ES-I3 (cell line): ENCODE measurements around the gene RYR1.
A peak's percentile ranks its signal among the peaks of the same experiment; 100 is the strongest.
"Not testable (repeated sequence)": the region's sequence is repeated elsewhere in the genome, so short reads cannot be mapped to it uniquely, and the experiment has no call there.

ENCODE experiments used
- H3K36me3 ChIP-seq: 2 replicates; pipeline ENCODE4 v1.6.1; 2013; ENCODE audit warnings: mild to moderate bottlenecking, low read length, control low read depth, moderate library complexity; ENCODE audit not compliant: insufficient read depth
- H3K4me1 ChIP-seq: 2 replicates; pipeline ENCODE4 v1.6.1; 2013; ENCODE audit warnings: mild to moderate bottlenecking, control low read depth, low read length; ENCODE audit not compliant: insufficient read depth
- H3K9ac ChIP-seq: 2 replicates; pipeline ENCODE4 v1.6.1; 2013; ENCODE audit warnings: low read depth, mild to moderate bottlenecking, low read length, moderate library complexity
- H3K9me3 ChIP-seq: 2 replicates; pipeline ENCODE4 v1.6.1; 2013; ENCODE audit warnings: mild to moderate bottlenecking, low read length, moderate library complexity; ENCODE audit not compliant: control insufficient read depth, insufficient read depth

RYR1 gene

GRCh38 chr19:38506723-38507550 is 73.4 kb downstream of the RYR1 start:
- Histone ChIP-seq H3K36me3 (peaks cover 3% of the 10 kb centered on the region; the same call in 1 of the 2 replicates), H3K9ac (peak overlapping the region; percentile 52; the same call in 1 of the 2 replicates)

DNA sequence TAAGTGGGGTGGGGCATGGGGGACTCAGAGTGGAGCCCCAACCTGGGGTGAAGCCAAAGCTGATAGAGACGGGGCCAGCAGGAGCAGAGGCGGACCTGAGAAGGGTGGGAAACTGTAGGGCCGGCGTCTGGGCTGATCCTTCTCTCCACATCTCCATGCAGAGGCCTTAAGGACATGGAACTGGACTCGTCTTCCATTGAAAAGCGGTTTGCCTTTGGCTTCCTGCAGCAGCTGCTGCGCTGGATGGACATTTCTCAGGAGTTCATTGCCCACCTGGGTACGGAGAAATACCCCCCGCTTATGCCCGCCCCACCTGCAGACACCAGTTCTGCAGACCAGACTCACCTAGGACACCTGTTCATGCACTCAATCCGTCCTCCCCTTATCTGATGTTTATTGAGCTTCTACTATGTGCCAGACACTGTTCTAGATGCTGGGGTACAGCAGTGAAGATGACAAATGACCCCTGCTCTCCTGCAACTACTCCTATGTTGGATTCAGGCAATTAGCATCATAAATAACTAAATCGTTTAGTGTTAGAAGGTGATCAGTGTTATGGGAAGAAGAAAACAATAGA is 74.1 kb downstream of the RYR1 start:
- peaks cover 3% of the 10 kb centered on the region; the same call in 1 of the 2 replicates for H3K36me3 ChIP-seq
- H3K4me1 ChIP-seq, result peaks cover 5% of the 10 kb centered on the region; the same call in 1 of the 2 replicates
- H3K9ac ChIP-seq, result peak overlapping the region; percentile 30; the same call in 1 of the 2 replicates

More at GRCh38 chr19:38506723-38507550, 73.4 kb downstream of the RYR1 start:
- H3K9me3 ChIP-seq, result no peaks in the 10 kb centered on the region
- H3K4me1 ChIP-seq, result peaks cover 5% of the 10 kb centered on the region; the same call in 1 of the 2 replicates

DNA sequence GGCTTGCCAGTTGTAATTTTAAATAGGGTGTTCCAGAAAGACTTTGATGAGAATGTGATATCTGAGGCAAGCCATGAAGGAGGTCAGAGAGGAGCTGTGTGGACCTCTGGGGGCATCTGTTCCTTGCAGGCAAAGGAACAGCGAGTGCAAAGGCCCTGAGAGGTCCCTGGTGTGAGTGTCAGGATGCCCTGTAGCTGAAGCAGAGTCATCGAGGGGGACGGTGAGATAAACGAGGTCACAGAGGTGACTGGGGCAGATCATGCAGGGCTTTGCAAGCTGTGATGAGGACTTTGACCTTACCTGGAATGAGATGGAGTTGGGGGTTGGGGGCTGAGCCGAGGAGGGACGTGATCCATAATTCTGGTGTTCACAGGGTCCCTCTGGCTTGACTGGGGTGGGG is 75.0 kb downstream of the RYR1 start:
- no peaks in the 10 kb centered on the region for H3K36me3 ChIP-seq
- H3K4me1 ChIP-seq, result peaks cover 5% of the 10 kb centered on the region; the same call in 1 of the 2 replicates
- no peak overlapping the region for H3K9ac ChIP-seq
- no peaks in the 10 kb centered on the region for H3K9me3 ChIP-seq

More for the DNA sequence above, 74.1 kb downstream of the RYR1 start:
- H3K9me3 ChIP-seq, result no peaks in the 10 kb centered on the region

DNA sequence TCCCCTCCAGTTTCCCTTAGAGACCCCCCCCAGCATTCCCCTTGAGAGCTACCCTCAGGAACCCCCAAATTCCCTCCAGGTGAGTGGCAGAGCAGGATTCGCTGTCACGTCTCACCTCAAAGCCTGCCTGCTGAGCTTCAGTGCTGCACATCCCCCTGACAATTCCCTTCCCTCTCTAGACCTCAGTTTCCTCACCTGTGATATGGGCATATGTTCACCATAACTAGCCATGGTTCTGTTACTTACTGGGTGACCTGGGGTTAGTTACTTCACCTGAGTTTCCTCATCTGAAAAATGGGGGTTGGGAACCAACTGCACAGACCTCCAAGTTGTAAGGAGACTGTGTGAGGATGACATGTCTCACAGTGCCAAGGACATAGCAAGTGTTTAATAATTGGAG is 75.5 kb downstream of the RYR1 start:
- H3K4me1 ChIP-seq, result peaks cover 5% of the 10 kb centered on the region; the same call in 1 of the 2 replicates
- no peaks in the 10 kb centered on the region for H3K9me3 ChIP-seq
- H3K9ac ChIP-seq, result no peak overlapping the region
- no peaks in the 10 kb centered on the region for H3K36me3 ChIP-seq

DNA sequence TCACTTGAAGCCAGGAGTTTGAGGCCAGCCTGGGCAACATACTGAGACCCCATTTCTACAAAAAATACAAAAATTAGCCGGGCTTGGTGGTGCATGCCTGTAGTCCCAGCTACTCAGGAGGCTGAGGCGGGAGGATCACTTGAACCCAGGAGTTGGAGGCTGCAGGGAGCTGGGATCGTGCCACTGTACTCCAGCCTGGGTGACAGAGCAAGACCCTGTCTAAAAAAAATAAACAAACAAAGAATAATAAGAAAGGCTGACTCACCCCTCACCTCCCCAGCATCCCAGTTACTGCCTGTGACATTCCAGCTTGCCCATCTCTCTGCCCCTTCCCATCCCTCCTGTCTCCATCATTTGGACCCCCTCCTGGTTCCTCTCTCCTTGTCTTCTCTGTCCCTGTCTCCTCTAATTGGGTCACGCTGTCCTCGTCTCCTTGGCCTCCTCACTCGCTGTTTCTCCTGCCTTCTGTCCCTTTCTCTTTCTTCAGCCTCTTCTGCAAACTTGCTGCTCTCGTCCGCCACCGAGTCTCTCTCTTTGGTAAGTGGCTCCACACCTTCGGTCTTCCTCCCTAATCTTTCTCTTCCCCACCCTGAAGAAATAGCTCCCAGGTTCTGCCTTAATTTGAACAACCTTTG is 77.7 kb downstream of the RYR1 start:
- H3K4me1 ChIP-seq, result peaks cover 5% of the 10 kb centered on the region; the same call in 1 of the 2 replicates
- no peaks in the 10 kb centered on the region for H3K36me3 ChIP-seq
- H3K9me3 ChIP-seq, result no peaks in the 10 kb centered on the region
- no peak overlapping the region for H3K9ac ChIP-seq

DNA sequence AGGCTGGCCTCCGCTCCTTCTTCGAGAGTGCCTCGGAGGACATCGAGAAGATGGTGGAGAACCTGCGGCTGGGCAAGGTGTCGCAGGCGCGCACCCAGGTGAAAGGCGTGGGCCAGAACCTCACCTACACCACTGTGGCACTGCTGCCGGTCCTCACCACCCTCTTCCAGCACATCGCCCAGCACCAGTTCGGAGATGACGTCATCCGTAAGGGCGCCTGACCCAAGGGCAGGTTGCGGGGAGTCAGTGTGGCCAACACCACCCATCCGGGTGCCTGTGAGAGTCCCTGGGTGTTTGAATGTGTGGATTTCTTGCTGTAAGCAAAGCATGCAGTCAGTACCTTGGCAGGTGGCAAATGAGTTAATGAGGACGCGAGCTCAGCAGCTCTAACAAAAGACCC is 78.8 kb downstream of the RYR1 start:
- no peaks in the 10 kb centered on the region for H3K9me3 ChIP-seq
- no peak overlapping the region for H3K9ac ChIP-seq
- H3K4me1 ChIP-seq, result no peaks in the 10 kb centered on the region
- H3K36me3 ChIP-seq, result no peaks in the 10 kb centered on the region

DNA sequence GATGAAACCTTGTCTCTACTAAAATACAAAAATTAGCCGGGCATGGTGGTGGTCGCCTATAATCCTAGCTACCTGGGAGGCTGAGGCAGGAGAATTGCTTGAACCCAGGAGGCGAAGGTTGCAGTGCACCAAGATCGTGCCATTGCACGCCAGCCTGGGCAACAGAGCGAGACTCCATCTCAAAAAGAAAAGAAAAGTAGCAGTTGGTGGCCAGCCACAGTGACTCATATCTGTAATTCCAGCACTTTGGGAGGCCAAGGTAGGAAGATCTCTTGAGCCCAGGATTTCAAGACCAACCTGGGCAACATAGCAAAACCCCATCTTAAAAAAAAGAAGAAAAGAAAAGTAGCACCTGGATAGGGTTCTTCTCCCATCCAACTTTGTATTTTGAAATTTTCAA is 79.7 kb downstream of the RYR1 start:
- H3K9me3 ChIP-seq, H3K9ac ChIP-seq, H3K4me1 ChIP-seq, H3K36me3 ChIP-seq: not testable (repeated sequence)

GRCh38 chr19:38513762-38514167 is 80.3 kb downstream of the RYR1 start:
- H3K9ac ChIP-seq, result no peak overlapping the region

DNA sequence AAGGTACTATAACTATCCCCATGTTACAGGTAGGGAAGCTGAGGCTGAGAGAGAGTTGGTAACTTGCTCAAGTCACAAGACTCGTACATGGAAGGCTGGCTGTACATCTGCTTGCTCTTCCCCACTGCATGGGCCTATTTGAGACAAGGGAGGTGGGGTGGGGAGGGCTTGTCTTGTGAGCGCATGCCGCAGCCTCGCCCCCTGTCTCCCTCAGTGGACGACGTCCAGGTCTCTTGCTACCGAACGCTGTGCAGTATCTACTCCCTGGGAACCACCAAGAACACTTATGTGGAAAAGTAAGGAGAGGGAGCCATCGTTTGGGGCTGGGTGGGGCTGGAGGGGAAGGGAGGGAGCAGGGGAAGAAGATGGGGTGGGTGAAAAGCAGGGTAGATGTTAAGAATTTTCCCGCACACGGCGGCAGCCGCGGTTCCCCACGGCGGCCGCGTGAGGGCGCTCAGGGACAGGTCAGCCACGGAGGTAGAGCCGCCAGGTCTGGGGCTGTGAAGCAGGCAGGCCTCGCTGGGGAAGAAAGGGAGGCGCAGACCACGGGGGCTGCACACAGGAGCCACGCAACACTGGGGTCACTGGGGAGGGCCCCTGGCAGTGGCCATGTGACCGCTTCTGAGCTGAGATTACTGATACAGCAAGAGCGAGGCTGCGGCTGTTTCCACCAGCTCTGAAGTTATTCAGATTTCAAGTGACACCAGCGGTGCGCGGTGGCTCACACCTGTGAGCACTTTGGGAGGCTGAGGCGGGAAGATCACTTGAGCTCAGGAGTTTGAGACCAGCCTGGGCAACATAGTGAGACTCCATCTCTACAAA is 81.5 kb downstream of the RYR1 start:
- Histone ChIP-seq H3K9me3 (no peaks in the 10 kb centered on the region), H3K9ac (no peak overlapping the region), H3K36me3 (no peaks in the 10 kb centered on the region), H3K4me1 (no peaks in the 10 kb centered on the region)

More at GRCh38 chr19:38513762-38514167, 80.3 kb downstream of the RYR1 start:
- Histone ChIP-seq H3K9me3 (no peaks in the 10 kb centered on the region), H3K36me3 (no peaks in the 10 kb centered on the region), H3K4me1 (no peaks in the 10 kb centered on the region)

- H3K9ac ChIP-seq, result no peak overlapping the region
- no peaks in the 10 kb centered on the region for H3K4me1 ChIP-seq
- H3K36me3 ChIP-seq, result no peaks in the 10 kb centered on the region
- H3K9me3 ChIP-seq, result no peaks in the 10 kb centered on the region
These were observed 82.4 kb downstream of the RYR1 start for GRCh38 chr19:38515896-38516295.

DNA sequence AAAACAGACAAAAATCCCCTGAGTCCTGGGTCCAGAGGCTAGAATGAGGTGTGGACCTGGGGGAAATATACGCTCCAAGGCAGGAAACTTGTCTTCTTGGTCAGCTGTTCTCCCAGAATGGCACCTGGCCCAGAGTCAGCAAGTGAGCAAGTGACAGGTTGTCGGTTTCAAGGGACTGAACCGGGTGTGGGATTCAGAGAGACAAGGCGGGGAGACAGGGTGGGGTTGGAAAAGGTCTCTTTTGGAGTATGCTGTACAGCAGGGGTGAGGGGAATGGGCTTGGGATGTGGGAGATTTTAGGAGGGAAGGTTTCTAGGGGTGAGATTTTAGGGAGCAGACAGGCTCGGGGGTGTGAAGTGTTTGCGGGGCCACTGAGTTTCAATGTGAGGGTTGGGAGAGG is 83.3 kb downstream of the RYR1 start:
- no peaks in the 10 kb centered on the region for H3K4me1 ChIP-seq
- H3K9ac ChIP-seq, result no peak overlapping the region
- no peaks in the 10 kb centered on the region for H3K36me3 ChIP-seq
- H3K9me3 ChIP-seq, result no peaks in the 10 kb centered on the region

DNA sequence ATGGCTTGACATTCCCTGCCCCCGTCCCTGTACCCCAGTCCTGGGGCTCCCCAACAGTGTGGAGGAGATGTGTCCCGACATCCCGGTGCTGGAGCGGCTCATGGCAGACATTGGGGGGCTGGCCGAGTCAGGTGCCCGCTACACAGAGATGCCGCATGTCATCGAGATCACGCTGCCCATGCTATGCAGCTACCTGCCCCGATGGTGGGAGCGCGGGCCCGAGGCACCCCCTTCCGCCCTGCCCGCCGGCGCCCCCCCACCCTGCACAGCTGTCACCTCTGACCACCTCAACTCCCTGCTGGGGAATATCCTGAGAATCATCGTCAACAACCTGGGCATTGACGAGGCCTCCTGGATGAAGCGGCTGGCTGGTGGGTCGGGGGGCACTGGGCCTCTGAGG is 83.8 kb downstream of the RYR1 start:
- Histone ChIP-seq H3K36me3 (no peaks in the 10 kb centered on the region), H3K4me1 (no peaks in the 10 kb centered on the region), H3K9me3 (no peaks in the 10 kb centered on the region), H3K9ac (no peak overlapping the region)

- H3K4me1 ChIP-seq, H3K9ac ChIP-seq, H3K9me3 ChIP-seq, H3K36me3 ChIP-seq: not testable (repeated sequence)
These were observed 84.5 kb downstream of the RYR1 start for GRCh38 chr19:38517980-38518379.

DNA sequence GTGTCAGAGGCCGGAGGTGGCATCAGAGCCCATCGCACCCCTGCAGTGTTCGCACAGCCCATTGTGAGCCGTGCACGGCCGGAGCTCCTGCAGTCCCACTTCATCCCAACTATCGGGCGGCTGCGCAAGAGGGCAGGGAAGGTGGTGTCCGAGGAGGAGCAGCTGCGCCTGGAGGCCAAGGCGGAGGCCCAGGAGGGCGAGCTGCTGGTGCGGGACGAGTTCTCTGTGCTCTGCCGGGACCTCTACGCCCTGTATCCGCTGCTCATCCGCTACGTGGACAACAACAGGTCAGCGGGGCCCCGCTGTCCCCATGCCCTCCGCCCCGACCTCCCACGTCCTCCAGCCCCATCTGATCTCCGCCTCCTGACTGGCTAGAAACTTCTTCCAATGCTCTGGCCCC is 85.7 kb downstream of the RYR1 start:
- H3K9me3 ChIP-seq, result no peaks in the 10 kb centered on the region
- no peaks in the 10 kb centered on the region for H3K4me1 ChIP-seq
- H3K36me3 ChIP-seq, result no peaks in the 10 kb centered on the region
- H3K9ac ChIP-seq, result no peak overlapping the region
